Aorta (tissue), 5 donors: ENCODE results near the gene BTRC. TPM values are rescaled to one million over a fixed set of nuclear protein-coding genes. Genes with fewer than 3 reads are reported as not detected.
"Not testable (repeated sequence)": the region's sequence is repeated elsewhere in the genome, so short reads cannot be mapped to it uniquely, and the experiment has no call there.

Experiments used
- ATAC-seq: fragments of 200-7000 bp; cut with Tn5 transposase; one replicate; pipeline ENCODE4 v1.9.1; 2022; ENCODE audit warnings: moderate library complexity; ENCODE audit not compliant: low FRiP score
- DNase-seq, 2 donors: peaks; one replicate each; pipeline ENCODE4 v3.0.0-alpha.2; 2020
- H3K27ac ChIP-seq, 2 donors: one replicate each; pipeline ENCODE4 v1.5.1; 2013; ENCODE audit warnings: low read length in 2 of 2, mild to moderate bottlenecking in 2 of 2, moderate library complexity in 2 of 2, control low read depth in 1 of 2, inconsistent platforms in 1 of 2, low read depth in 1 of 2
- H3K27me3 ChIP-seq, 2 donors: one replicate each; pipeline ENCODE4 v1.6.1; 2013; ENCODE audit warnings: control low read depth in 1 of 2, low read length in 1 of 2, mild to moderate bottlenecking in 1 of 2, moderate library complexity in 1 of 2; ENCODE audit not compliant: insufficient read depth in 2 of 2, control insufficient read depth in 1 of 2
- H3K36me3 ChIP-seq, 2 donors: one replicate each; pipeline ENCODE4 v1.6.1; 2013; ENCODE audit warnings: control low read depth in 1 of 2, low read length in 1 of 2, mild to moderate bottlenecking in 1 of 2; ENCODE audit not compliant: insufficient read depth in 2 of 2, control insufficient read depth in 1 of 2
- H3K4me1 ChIP-seq, 2 donors: one replicate each; pipeline ENCODE4 v1.6.1; 2013; ENCODE audit warnings: low read length in 2 of 2, control low read depth in 1 of 2, mild to moderate bottlenecking in 1 of 2, moderate library complexity in 1 of 2; ENCODE audit not compliant: insufficient read depth in 2 of 2, control insufficient read depth in 1 of 2
- H3K4me3 ChIP-seq, 2 donors: one replicate each; pipeline ENCODE4 v1.5.1; 2013; ENCODE audit warnings: low read length in 2 of 2, control low read depth in 1 of 2, mild to moderate bottlenecking in 1 of 2
- H3K9me3 ChIP-seq: one replicate; pipeline ENCODE4 v1.6.1; 2013; ENCODE audit warnings: mild to moderate bottlenecking, low read length; ENCODE audit not compliant: control insufficient read depth
- WGBS, 2 donors: extraction: QIAGEN DNeasy Blood & Tissue Kit; methylation state at CpG; one replicate each; pipeline ENCODE4 v1.1.7; 2013; 5-methylcytosine and 5-hydroxymethylcytosine counted together
- intact Hi-C, 2 donors: fragments of 100-400 bp; cut with DNase I; formaldehyde crosslinking; loops; one replicate each; pipeline versions ENCODE4 v1.14.2 to v1.15.0; 2022
- polyA plus RNA-seq, 2 donors: library from polyadenylated mRNA; stranded (reverse); fragments of 200-250 nt; gene quantifications; one replicate each; pipeline ENCODE4 v1.2.3, GENCODE V29; 2013
- total RNA-seq, 2 donors: library from RNA; stranded (reverse); fragmentation: NEBNext Ultra II Directional; extraction: Animal tissue kit (Norgen Biotek cat#: 25700); gene quantifications; one replicate each; pipeline ENCODE4 v1.2.1, GENCODE V29; 2021
- donor health status: healthy with polysubstance abuse.
- donor health status: Bipolar disorder and iron deficiency.
- donor health status: DM: no; HTN: no; CAD: no.
- donor health status: DM: no; HTN: no; CAD: no.
- donor health status: DM: yes; HTN: yes; CAD: no.

The BTRC gene
- total and polyA plus RNA-seq, 4 donors: 4.4 to 21.0 (median 10.8) TPM

- no peaks in the 10 kb centered on the region for H3K27me3 ChIP-seq
- H3K4me1 ChIP-seq: no peaks in the 10 kb centered on the region
- H3K27ac ChIP-seq: no peak overlapping the region
- no peak for DNase-seq
- ATAC-seq: no peak
- intact Hi-C loops: no loop called here
- no peaks in the 10 kb centered on the region for H3K36me3 ChIP-seq
- no peaks in the 10 kb centered on the region for H3K9me3 ChIP-seq
- WGBS, 2 donors: 98 to 100% methylated on average over 2 of the region's 2 CpGs
- H3K4me3 ChIP-seq: no peak overlapping the region
These were observed 34.8 kb downstream of the BTRC start for GRCh38 chr10:101388676-101389276.

DNA sequence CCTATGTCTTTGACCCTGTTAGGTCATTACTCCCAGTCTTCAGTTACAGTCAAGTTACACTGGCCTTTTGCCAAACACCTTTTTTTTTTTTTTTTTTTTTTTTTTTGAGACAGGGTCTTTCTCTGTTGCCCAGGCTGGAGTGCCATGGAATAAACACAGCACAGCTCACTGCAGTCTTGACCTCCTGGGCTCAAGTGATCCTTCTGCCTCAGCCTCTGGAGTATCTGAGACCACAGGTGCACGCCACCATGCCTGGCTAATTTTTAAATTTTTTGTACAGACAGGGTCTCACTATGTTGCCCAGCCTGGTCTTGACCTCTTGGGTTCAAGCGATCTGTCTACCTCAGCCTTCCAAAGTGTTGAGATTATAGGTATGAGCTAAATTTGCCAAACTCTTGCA lies 35.6 kb downstream of the BTRC start:
- H3K36me3 ChIP-seq, H3K27ac ChIP-seq, H3K4me3 ChIP-seq, ATAC-seq, H3K9me3 ChIP-seq, H3K4me1 ChIP-seq, DNase-seq, intact Hi-C loops, H3K27me3 ChIP-seq: not testable (repeated sequence)
- WGBS, 2 donors: 97 to 100% methylated on average over 2 of the region's 2 CpGs

DNA sequence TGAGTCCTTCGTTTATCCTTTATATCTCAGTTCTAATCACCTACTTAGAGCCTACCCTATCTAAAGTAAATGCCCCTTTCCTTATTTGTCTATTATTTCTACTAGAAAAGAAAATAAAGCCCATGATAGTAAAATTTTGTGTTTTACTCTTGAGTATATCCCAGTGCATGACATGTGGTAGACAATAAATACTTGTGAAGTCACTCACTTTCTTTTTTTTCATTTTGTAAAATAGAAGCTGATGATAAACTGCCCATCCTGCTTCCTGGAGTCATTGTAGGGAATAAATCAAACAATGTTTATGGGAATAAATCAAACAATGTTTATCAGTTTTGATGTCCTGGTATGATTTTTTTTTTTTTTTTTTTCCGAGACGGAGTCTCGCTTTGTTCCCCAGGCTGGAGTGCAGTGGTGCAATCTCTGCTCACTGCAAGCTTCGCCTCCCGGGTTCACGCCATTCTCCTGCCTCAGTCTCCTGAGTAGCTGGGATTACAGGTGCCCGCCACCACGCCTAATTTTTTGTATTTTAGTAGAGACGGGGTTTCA lies 36.1 kb downstream of the BTRC start:
- no peak for DNase-seq

GRCh38 chr10:101393378-101393777 lies 39.4 kb downstream of the BTRC start:
- Histone ChIP-seq H3K27ac (no peak overlapping the region), H3K27me3 (no peaks in the 10 kb centered on the region), H3K9me3 (no peaks in the 10 kb centered on the region), H3K36me3 (no peaks in the 10 kb centered on the region), H3K4me1 (peaks cover 0 to 2% of the 10 kb centered on the region in 2 donors), H3K4me3 (no peak overlapping the region)
- WGBS, 2 donors: 81 to 83% methylated on average over 2 of the region's 2 CpGs
- intact Hi-C loops: no loop called here
- ATAC-seq (no peak), DNase-seq (no peak)

More for the DNA sequence above, 36.1 kb downstream of the BTRC start:
- Histone ChIP-seq H3K36me3 (no peaks in the 10 kb centered on the region), H3K9me3 (no peaks in the 10 kb centered on the region), H3K27me3 (no peaks in the 10 kb centered on the region), H3K27ac (no peak overlapping the region), H3K4me3 (no peak overlapping the region), H3K4me1 (peaks cover 0 to 2% of the 10 kb centered on the region in 2 donors)
- no peak for ATAC-seq
- 93 to 94% methylated on average over 10 of the region's 10 CpGs for WGBS, 2 donors
- intact Hi-C loops: no loop called here

DNA sequence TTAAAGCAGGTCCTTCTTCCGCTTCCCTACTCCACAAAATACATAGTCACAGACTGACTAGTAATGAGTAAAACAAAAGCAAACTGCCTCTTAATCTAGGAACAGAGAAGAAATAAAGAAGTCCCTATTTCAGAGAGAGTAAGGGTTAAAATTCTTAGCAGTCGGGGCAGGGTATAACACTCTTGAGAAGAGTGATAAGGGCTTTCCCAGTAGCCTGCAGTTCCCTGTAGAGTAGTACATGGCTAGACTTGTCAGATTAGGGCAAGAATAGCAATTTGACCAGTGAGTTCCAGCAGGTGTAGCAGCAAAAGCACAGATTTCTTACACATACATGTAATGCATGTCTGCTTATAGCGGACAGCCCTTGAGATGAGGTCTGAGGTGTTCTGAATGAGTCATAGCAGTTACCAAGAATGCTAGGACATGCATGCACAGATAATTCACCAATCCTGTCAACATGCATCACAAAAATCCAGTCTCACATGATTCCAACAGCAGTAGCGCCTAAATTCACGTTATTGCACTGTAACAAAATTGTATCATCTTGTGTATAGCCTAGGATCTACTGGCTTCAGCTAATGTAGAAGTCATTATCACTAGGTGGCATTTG lies 40.7 kb downstream of the BTRC start:
- no peaks in the 10 kb centered on the region for H3K27me3 ChIP-seq
- 81 to 82% methylated on average over 5 of the region's 5 CpGs for WGBS, 2 donors
- peaks cover 0 to 2% of the 10 kb centered on the region in 2 donors for H3K4me1 ChIP-seq
- no peak overlapping the region for H3K27ac ChIP-seq
- intact Hi-C loops: no loop called here
- no peak for DNase-seq
- ATAC-seq: no peak
- H3K9me3 ChIP-seq: no peaks in the 10 kb centered on the region
- H3K4me3 ChIP-seq: no peak overlapping the region
- no peaks in the 10 kb centered on the region for H3K36me3 ChIP-seq

- ATAC-seq: no peak
- DNase-seq: no peak
- Histone ChIP-seq H3K27ac (no peak overlapping the region), H3K4me3 (no peak overlapping the region), H3K9me3 (no peaks in the 10 kb centered on the region), H3K36me3 (no peaks in the 10 kb centered on the region), H3K4me1 (peaks cover 0 to 2% of the 10 kb centered on the region in 2 donors), H3K27me3 (no peaks in the 10 kb centered on the region)
- intact Hi-C loops: no loop called here
These were observed 43.2 kb downstream of the BTRC start for GRCh38 chr10:101397140-101397539.

DNA sequence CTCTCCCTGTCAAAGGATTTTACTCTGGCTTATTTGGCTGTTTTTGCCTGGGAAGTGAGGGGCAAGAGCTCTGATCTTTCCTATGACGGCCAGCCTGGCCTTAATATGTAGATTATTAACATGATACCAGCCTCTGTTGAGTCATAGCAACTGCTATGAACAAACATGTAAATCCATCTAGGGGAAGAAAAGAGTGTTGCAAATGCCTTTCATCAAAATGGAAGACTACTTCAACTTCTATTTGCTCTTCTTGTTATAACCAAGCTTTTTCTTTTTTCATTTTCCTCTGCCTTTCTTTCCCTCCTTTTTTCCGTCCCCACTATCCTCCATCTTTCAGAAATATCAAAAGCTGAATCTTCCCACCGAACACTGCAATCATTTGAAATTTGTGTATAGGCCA lies 46.6 kb downstream of the BTRC start:
- intact Hi-C loops: no loop called here
- DNase-seq: no peak
- Histone ChIP-seq H3K27me3 (no peaks in the 10 kb centered on the region), H3K9me3 (no peaks in the 10 kb centered on the region), H3K4me1 (peaks cover 0 to 2% of the 10 kb centered on the region in 2 donors), H3K4me3 (no peak overlapping the region), H3K36me3 (no peaks in the 10 kb centered on the region), H3K27ac (no peak overlapping the region)
- WGBS, 2 donors: 94% methylated on average over 3 of the region's 3 CpGs
- ATAC-seq: no peak

GRCh38 chr10:101402711-101403110 lies 48.7 kb downstream of the BTRC start:
- DNase-seq (no peak), ATAC-seq (no peak)
- no peak overlapping the region for H3K4me3 ChIP-seq
- intact Hi-C loops: no loop called here
- no peaks in the 10 kb centered on the region for H3K9me3 ChIP-seq
- no peaks in the 10 kb centered on the region for H3K36me3 ChIP-seq
- H3K27ac ChIP-seq: no peak overlapping the region
- H3K27me3 ChIP-seq: no peaks in the 10 kb centered on the region
- peaks cover 0 to 2% of the 10 kb centered on the region in 2 donors for H3K4me1 ChIP-seq

DNA sequence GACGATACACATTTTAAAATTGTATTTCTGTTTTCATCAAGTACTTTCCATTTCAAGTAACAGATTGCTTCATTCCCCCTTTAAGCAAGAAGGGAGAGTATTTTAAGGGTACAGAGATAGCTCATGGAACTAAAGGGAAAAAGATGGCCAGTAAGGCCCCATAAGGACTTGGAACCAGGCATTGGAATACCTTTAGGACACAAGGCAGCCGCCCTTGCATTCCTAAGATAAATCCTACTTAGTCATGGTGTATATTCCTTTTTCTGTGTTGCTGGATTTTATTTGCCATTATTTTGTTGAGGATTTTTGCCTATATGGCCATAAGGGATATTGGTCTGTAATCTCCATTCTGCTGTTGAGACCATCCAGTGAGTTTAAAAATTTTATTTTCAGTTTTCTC lies 49.2 kb downstream of the BTRC start:
- no peak overlapping the region for H3K27ac ChIP-seq
- no peaks in the 10 kb centered on the region for H3K27me3 ChIP-seq
- no peak overlapping the region for H3K4me3 ChIP-seq
- no peak for ATAC-seq
- no peak for DNase-seq
- H3K4me1 ChIP-seq: peaks cover 0 to 2% of the 10 kb centered on the region in 2 donors
- intact Hi-C loops: no loop called here
- H3K9me3 ChIP-seq: no peaks in the 10 kb centered on the region
- 92 to 94% methylated on average over 2 of the region's 2 CpGs for WGBS, 2 donors
- H3K36me3 ChIP-seq: no peaks in the 10 kb centered on the region
